Stimulated activated CD4-positive, alpha-beta T cell treated with anti-CD3 and anti-CD28 coated beads, Interleukin-4, amount 100 ng/mL, for 4 hours (primary cell): ENCODE results near the gene HDAC9.

Experiments
- DNase-seq, 2 experiments: peaks; one replicate each; pipeline ENCODE4 v3.0.0-alpha.2; 2020

HDAC9 gene

GRCh38 chr7:18858232-18858631 is 362.7 kb downstream of the HDAC9 start:
- no peak for DNase-seq

GRCh38 chr7:18859318-18859717 is 363.8 kb downstream of the HDAC9 start:
- DNase-seq = no peak

GRCh38 chr7:18860221-18860620 is 364.7 kb downstream of the HDAC9 start:
- DNase-seq = no peak

- no peak for DNase-seq
Measured at GRCh38 chr7:18861514-18862118, 366.1 kb downstream of the HDAC9 start.

GRCh38 chr7:18864967-18865366 is 369.4 kb downstream of the HDAC9 start:
- DNase-seq = no peak

GRCh38 chr7:18866359-18867036 is 370.9 kb downstream of the HDAC9 start:
- DNase-seq = no peak

GRCh38 chr7:18872344-18872743 is 376.8 kb downstream of the HDAC9 start:
- DNase-seq = no peak

- DNase-seq = no peak
Measured at GRCh38 chr7:18873734-18874336, 378.3 kb downstream of the HDAC9 start.

- no peak for DNase-seq
Measured at GRCh38 chr7:18874880-18875279, 379.3 kb downstream of the HDAC9 start.

GRCh38 chr7:18877874-18878273 is 382.3 kb downstream of the HDAC9 start:
- DNase-seq = no peak

- no peak for DNase-seq
Measured at GRCh38 chr7:18886832-18887231, 391.3 kb downstream of the HDAC9 start.

- DNase-seq = no peak
Measured at GRCh38 chr7:18889436-18889835, 393.9 kb downstream of the HDAC9 start.

GRCh38 chr7:18890134-18890533 is 394.6 kb downstream of the HDAC9 start:
- DNase-seq = no peak

GRCh38 chr7:18890885-18891621 is 395.5 kb downstream of the HDAC9 start:
- DNase-seq = no peak

- DNase-seq = no peak
Measured at GRCh38 chr7:18893156-18893555, 397.6 kb downstream of the HDAC9 start.

GRCh38 chr7:18894155-18894554 is 398.6 kb downstream of the HDAC9 start:
- DNase-seq = no peak

- no peak for DNase-seq
Measured at GRCh38 chr7:18895456-18895855, 399.9 kb downstream of the HDAC9 start.

- no peak for DNase-seq
Measured at GRCh38 chr7:18896343-18896975, 400.9 kb downstream of the HDAC9 start.

- DNase-seq = no peak
Measured at GRCh38 chr7:18900236-18900635, 404.7 kb downstream of the HDAC9 start.

- no peak for DNase-seq
Measured at GRCh38 chr7:18900803-18901202, 405.3 kb downstream of the HDAC9 start.

GRCh38 chr7:18901351-18901750 is 405.8 kb downstream of the HDAC9 start:
- DNase-seq = no peak

- DNase-seq = no peak
Measured at GRCh38 chr7:18901982-18902421, 406.5 kb downstream of the HDAC9 start.

- no peak for DNase-seq
Measured at GRCh38 chr7:18902892-18903291, 407.3 kb downstream of the HDAC9 start.
